CD4-positive, CD25-positive, alpha-beta regulatory T cell (primary cell): ENCODE data around the gene CTU2. TPM values are rescaled to one million over a fixed set of nuclear protein-coding genes. Genes with fewer than 3 reads are reported as not detected.

Experiments
- ATAC-seq, 2 donors: fragments of 150-1000 bp; cut with Tn5 transposase; one replicate each; pipeline ENCODE4 v1.10.0; 2021; ENCODE audit warnings: low read depth in 2 of 2, moderate number of reproducible peaks in 2 of 2, moderate library complexity in 1 of 2
- DNase-seq, 3 donors: peaks; one replicate each; pipeline versions ENCODE4 v3.0.0 to v3.0.0-alpha.2; 2012 to 2022; ENCODE audit warnings: mixed read lengths in 1 of 3
- H3K27ac ChIP-seq: one replicate; pipeline ENCODE4 v1.7.0; 2013; ENCODE audit warnings: mild to moderate bottlenecking, low read length; ENCODE audit not compliant: insufficient read depth, poor library complexity, severe bottlenecking
- H3K27me3 ChIP-seq: one replicate; pipeline ENCODE4 v1.7.0; 2013; ENCODE audit warnings: low read length; ENCODE audit not compliant: control insufficient read depth, insufficient read depth
- H3K36me3 ChIP-seq: one replicate; pipeline ENCODE4 v1.7.0; 2013; ENCODE audit warnings: mild to moderate bottlenecking, low read length, moderate library complexity; ENCODE audit not compliant: control insufficient read depth, insufficient read depth
- H3K4me1 ChIP-seq: 2 replicates; pipeline ENCODE4 v1.7.0; 2013; ENCODE audit warnings: mild to moderate bottlenecking, low read length; ENCODE audit not compliant: insufficient read depth, control insufficient read depth, poor library complexity, severe bottlenecking
- H3K4me3 ChIP-seq: one replicate; pipeline ENCODE4 v1.7.0; 2013; ENCODE audit warnings: low read depth, mild to moderate bottlenecking, low read length, moderate library complexity
- H3K9me3 ChIP-seq, 2 experiments: 1 replicate in 1 of 2; 2 replicates in 1 of 2; pipeline ENCODE4 v1.7.0; 2013; ENCODE audit warnings: low read length in 2 of 2, mild to moderate bottlenecking in 1 of 2, moderate library complexity in 1 of 2; ENCODE audit not compliant: control insufficient read depth in 2 of 2
- H3K27ac Mint-ChIP-seq, 3 donors: one replicate each; pipeline ENCODE4 v1.8.0; 2020 to 2022; ENCODE audit warnings: mild to moderate bottlenecking in 3 of 3, mixed read lengths in 3 of 3, moderate library complexity in 2 of 3
- H3K27me3 Mint-ChIP-seq: one replicate; pipeline ENCODE4 v1.8.0; 2022; ENCODE audit warnings: mild to moderate bottlenecking, mixed read lengths
- H3K36me3 Mint-ChIP-seq: one replicate; pipeline ENCODE4 v1.8.0; 2020; ENCODE audit warnings: mixed read lengths
- H3K4me1 Mint-ChIP-seq, 4 donors: one replicate each; pipeline ENCODE4 v1.8.0; 2020 to 2022; ENCODE audit warnings: mixed read lengths in 4 of 4, mild to moderate bottlenecking in 1 of 4
- H3K4me3 Mint-ChIP-seq, 4 donors: one replicate each; pipeline ENCODE4 v1.8.0; 2020 to 2022; ENCODE audit warnings: mild to moderate bottlenecking in 4 of 4, mixed read lengths in 4 of 4, moderate library complexity in 3 of 4
- H3K9me3 Mint-ChIP-seq, 7 donors: one replicate each; pipeline ENCODE4 v1.8.0; 2020 to 2022; ENCODE audit warnings: mixed read lengths in 7 of 7, mild to moderate bottlenecking in 3 of 7, moderate library complexity in 2 of 7
- polyA plus RNA-seq, 4 donors: library from polyadenylated mRNA; unstranded; fragments of 300-500 nt; fragmentation: Illumina TruSeq; gene quantifications; one replicate each; pipeline ENCODE4 v1.2.3, GENCODE V29; 2021
- total RNA-seq: library from RNA; stranded (reverse); gene quantifications from one replicate; pipeline ENCODE4 v1.2.3, GENCODE V29; 2022

Gene CTU2
- total and polyA plus RNA-seq, 5 donors from 2014 or later: 11.8 to 26.0 (median 12.9) TPM

GRCh38 chr16:88705801-88706228 lies 488 bp upstream of the CTU2 start:
- Histone ChIP-seq H3K4me3 (peak overlapping the region; percentile 89), H3K4me1 (peaks cover 59% of the 10 kb centered on the region), H3K27me3 (no peaks in the 10 kb centered on the region), H3K36me3 (no peaks in the 10 kb centered on the region), H3K27ac (peak overlapping the region; percentile 92), H3K9me3 (no peaks in the 10 kb centered on the region)
- peaks cover 0 to 3% (median 0%) of the 10 kb centered on the region in 7 donors for H3K9me3 Mint-ChIP-seq
- H3K27ac Mint-ChIP-seq: peak overlapping the region; percentile 95 to 98 (median 97)
- H3K36me3 Mint-ChIP-seq: peaks cover 5% of the 10 kb centered on the region
- peaks cover 6 to 56% (median 19%) of the 10 kb centered on the region in 4 donors for H3K4me1 Mint-ChIP-seq
- DNase-seq: peak in 1 of 3 donors; percentile 22
- ATAC-seq: no peak
- peaks cover 5% of the 10 kb centered on the region for H3K27me3 Mint-ChIP-seq
- H3K4me3 Mint-ChIP-seq: peak overlapping the region; percentile 94 to 100 (median 96)

GRCh38 chr16:88706965-88707826 lies 893 bp downstream of the CTU2 start:
- no peaks in the 10 kb centered on the region for H3K27me3 ChIP-seq
- no peaks in the 10 kb centered on the region for H3K9me3 ChIP-seq
- peak overlapping the region; percentile 43 to 90 (median 86) for H3K27ac Mint-ChIP-seq
- H3K27ac ChIP-seq: peak overlapping the region; percentile 92
- peak overlapping the region; percentile 12 to 92 (median 80) for H3K4me3 Mint-ChIP-seq
- peak overlapping the region; percentile 80 for H3K4me3 ChIP-seq
- H3K4me1 Mint-ChIP-seq: peaks cover 6 to 48% (median 19%) of the 10 kb centered on the region in 4 donors
- ATAC-seq (no peak), DNase-seq (no peak)
- peaks cover 5% of the 10 kb centered on the region for H3K36me3 Mint-ChIP-seq
- peaks cover 5% of the 10 kb centered on the region for H3K27me3 Mint-ChIP-seq
- H3K9me3 Mint-ChIP-seq: peaks cover 0 to 1% (median 0%) of the 10 kb centered on the region in 7 donors
- H3K36me3 ChIP-seq: no peaks in the 10 kb centered on the region
- peaks cover 49% of the 10 kb centered on the region for H3K4me1 ChIP-seq

GRCh38 chr16:88710556-88710955 lies 4.3 kb downstream of the CTU2 start:
- no peak for ATAC-seq
- no peaks in the 10 kb centered on the region for H3K9me3 ChIP-seq
- H3K4me1 Mint-ChIP-seq: peaks cover 5 to 17% (median 7%) of the 10 kb centered on the region in 4 donors
- H3K27me3 ChIP-seq: no peaks in the 10 kb centered on the region
- H3K27ac ChIP-seq: no peak overlapping the region
- H3K27ac Mint-ChIP-seq: peak overlapping the region in 1 of 3 donors; percentile 62
- no peak overlapping the region for H3K4me3 ChIP-seq
- DNase-seq: no peak
- no peaks in the 10 kb centered on the region for H3K9me3 Mint-ChIP-seq
- no peaks in the 10 kb centered on the region for H3K27me3 Mint-ChIP-seq
- H3K36me3 ChIP-seq: peaks cover 15% of the 10 kb centered on the region
- peak overlapping the region in 1 of 4 donors; percentile 79 for H3K4me3 Mint-ChIP-seq
- peaks cover 17% of the 10 kb centered on the region for H3K4me1 ChIP-seq
- H3K36me3 Mint-ChIP-seq: no peaks in the 10 kb centered on the region

GRCh38 chr16:88711750-88712340 lies 5.5 kb downstream of the CTU2 start:
- peaks cover 12% of the 10 kb centered on the region for H3K4me1 ChIP-seq
- no peak overlapping the region for H3K4me3 ChIP-seq
- H3K36me3 ChIP-seq: peaks cover 27% of the 10 kb centered on the region
- H3K27ac Mint-ChIP-seq: no peak overlapping the region
- no peaks in the 10 kb centered on the region for H3K27me3 Mint-ChIP-seq
- no peak for DNase-seq
- no peaks in the 10 kb centered on the region for H3K9me3 Mint-ChIP-seq
- H3K4me3 Mint-ChIP-seq: peak overlapping the region in 1 of 4 donors; percentile 7
- no peak overlapping the region for H3K27ac ChIP-seq
- H3K4me1 Mint-ChIP-seq: peaks cover 5 to 15% (median 7%) of the 10 kb centered on the region in 4 donors
- no peak for ATAC-seq
- H3K9me3 ChIP-seq: no peaks in the 10 kb centered on the region
- H3K36me3 Mint-ChIP-seq: no peaks in the 10 kb centered on the region
- no peaks in the 10 kb centered on the region for H3K27me3 ChIP-seq

GRCh38 chr16:88712362-88712979 lies 6.2 kb downstream of the CTU2 start:
- Mint-ChIP-seq H3K36me3 (peaks cover 5% of the 10 kb centered on the region), H3K4me3 (no peak overlapping the region), H3K27me3 (no peaks in the 10 kb centered on the region), H3K27ac (no peak overlapping the region), H3K4me1 (peaks cover 0 to 9% (median 1%) of the 10 kb centered on the region in 4 donors), H3K9me3 (no peaks in the 10 kb centered on the region)
- Histone ChIP-seq H3K4me1 (peaks cover 6% of the 10 kb centered on the region), H3K9me3 (no peaks in the 10 kb centered on the region), H3K27ac (no peak overlapping the region), H3K36me3 (peaks cover 33% of the 10 kb centered on the region), H3K27me3 (no peaks in the 10 kb centered on the region), H3K4me3 (no peak overlapping the region)
- no peak for DNase-seq
- no peak for ATAC-seq

- ATAC-seq (no peak), DNase-seq (no peak)
- Histone ChIP-seq H3K4me1 (peaks cover 4% of the 10 kb centered on the region), H3K36me3 (peaks cover 39% of the 10 kb centered on the region), H3K27ac (no peak overlapping the region), H3K4me3 (no peak overlapping the region), H3K27me3 (no peaks in the 10 kb centered on the region), H3K9me3 (no peaks in the 10 kb centered on the region)
- H3K27me3 Mint-ChIP-seq: no peaks in the 10 kb centered on the region
- no peak overlapping the region for H3K27ac Mint-ChIP-seq
- H3K4me1 Mint-ChIP-seq: peaks cover 0 to 7% (median 0%) of the 10 kb centered on the region in 4 donors
- no peaks in the 10 kb centered on the region for H3K9me3 Mint-ChIP-seq
- H3K36me3 Mint-ChIP-seq: peaks cover 5% of the 10 kb centered on the region
- H3K4me3 Mint-ChIP-seq: no peak overlapping the region
Observed at GRCh38 chr16:88713054-88713453, 6.8 kb downstream of the CTU2 start.

GRCh38 chr16:88713568-88714419 lies 7.5 kb downstream of the CTU2 start:
- Histone ChIP-seq H3K36me3 (peaks cover 45% of the 10 kb centered on the region), H3K9me3 (no peaks in the 10 kb centered on the region), H3K27me3 (no peaks in the 10 kb centered on the region), H3K27ac (no peak overlapping the region), H3K4me3 (no peak overlapping the region), H3K4me1 (peaks cover 4% of the 10 kb centered on the region)
- ATAC-seq (no peak), DNase-seq (no peak)
- no peaks in the 10 kb centered on the region for H3K27me3 Mint-ChIP-seq
- no peak overlapping the region for H3K4me3 Mint-ChIP-seq
- no peak overlapping the region for H3K27ac Mint-ChIP-seq
- peaks cover 5% of the 10 kb centered on the region for H3K36me3 Mint-ChIP-seq
- H3K4me1 Mint-ChIP-seq: peaks cover 0 to 4% (median 0%) of the 10 kb centered on the region in 4 donors
- H3K9me3 Mint-ChIP-seq: no peaks in the 10 kb centered on the region
